H9 (cell line): Measurements from ENCODE around the gene ROBO4. TPM values are rescaled to one million over a fixed set of nuclear protein-coding genes. Genes with fewer than 3 reads are reported as not detected.

Experiments used
- DNase-seq: peaks from one replicate; pipeline ENCODE4 v3.0.0-alpha.2; 2017
- H2AFZ ChIP-seq: one replicate; pipeline ENCODE4 v1.6.1; 2013; ENCODE audit warnings: mild to moderate bottlenecking, low read length, control low read depth, moderate library complexity
- H2AK5ac ChIP-seq: 2 replicates; pipeline ENCODE4 v1.6.1; 2013; ENCODE audit warnings: low read length, control low read depth, mixed read lengths; ENCODE audit not compliant: insufficient read length
- H2BK120ac ChIP-seq: one replicate; pipeline ENCODE4 v1.6.1; 2013; ENCODE audit warnings: low read depth, mild to moderate bottlenecking, low read length, control low read depth, inconsistent platforms; ENCODE audit not compliant: poor library complexity, severe bottlenecking
- H2BK12ac ChIP-seq: 2 replicates; pipeline ENCODE4 v1.6.1; 2013; ENCODE audit warnings: low read length, control low read depth, mixed read lengths, low read depth; ENCODE audit not compliant: insufficient read length
- H2BK15ac ChIP-seq: 2 replicates; pipeline ENCODE4 v1.6.1; 2013; ENCODE audit warnings: low read depth, low read length, control low read depth
- H2BK20ac ChIP-seq: one replicate; pipeline ENCODE4 v1.6.1; 2013; ENCODE audit warnings: low read depth, mild to moderate bottlenecking, low read length, control low read depth, inconsistent platforms; ENCODE audit not compliant: poor library complexity, severe bottlenecking
- H2BK5ac ChIP-seq: 2 replicates; pipeline ENCODE4 v1.6.1; 2013; ENCODE audit warnings: low read length, control low read depth, mixed read lengths; ENCODE audit not compliant: insufficient read length
- H3K14ac ChIP-seq: 2 replicates; pipeline ENCODE4 v1.6.1; 2013; ENCODE audit warnings: low read length, control low read depth; ENCODE audit not compliant: insufficient read depth
- H3K18ac ChIP-seq: 2 replicates; pipeline ENCODE4 v1.6.1; 2013; ENCODE audit warnings: low read depth, mild to moderate bottlenecking, mixed read lengths, low read length, control low read depth; ENCODE audit not compliant: insufficient read length
- H3K23ac ChIP-seq: 2 replicates; pipeline ENCODE4 v1.6.1; 2013; ENCODE audit warnings: low read length, control low read depth, mixed read lengths, low read depth; ENCODE audit not compliant: insufficient read length
- H3K23me2 ChIP-seq: 2 replicates; pipeline ENCODE4 v1.6.1; 2013; ENCODE audit warnings: low read depth, mild to moderate bottlenecking, mixed read lengths, low read length, control low read depth; ENCODE audit not compliant: insufficient read length, poor library complexity, severe bottlenecking
- H3K27ac ChIP-seq: 2 replicates; pipeline ENCODE4 v1.5.1; 2013; ENCODE audit warnings: low read length, control low read depth, mixed read lengths, low read depth; ENCODE audit not compliant: insufficient read length
- H3K27me3 ChIP-seq: 2 replicates; pipeline ENCODE4 v1.6.1; 2013; ENCODE audit warnings: low read length, control low read depth, inconsistent platforms; ENCODE audit not compliant: insufficient read depth
- H3K4ac ChIP-seq: 2 replicates; pipeline ENCODE4 v1.6.1; 2013; ENCODE audit warnings: low read depth, mild to moderate bottlenecking, control low read depth, inconsistent platforms, low read length, moderate library complexity
- H3K4me1 ChIP-seq: 2 replicates; pipeline ENCODE4 v1.6.1; 2013; ENCODE audit warnings: low read length, control low read depth, inconsistent platforms; ENCODE audit not compliant: insufficient read depth
- H3K4me2 ChIP-seq: 2 replicates; pipeline ENCODE4 v1.6.1; 2013; ENCODE audit warnings: low read length, control low read depth, mixed read lengths; ENCODE audit not compliant: insufficient read length, insufficient read depth
- H3K56ac ChIP-seq: 2 replicates; pipeline ENCODE4 v1.6.1; 2013; ENCODE audit warnings: low read depth, mild to moderate bottlenecking, mixed read lengths, low read length, control low read depth; ENCODE audit not compliant: insufficient read length
- H3K79me1 ChIP-seq: 2 replicates; pipeline ENCODE4 v1.6.1; 2013; ENCODE audit warnings: low read depth, mild to moderate bottlenecking, moderate library complexity, low read length, control low read depth, inconsistent platforms; ENCODE audit not compliant: insufficient read depth, poor library complexity, severe bottlenecking
- H3K79me2 ChIP-seq: 2 replicates; pipeline ENCODE4 v1.6.1; 2013; ENCODE audit warnings: low read length, control low read depth, inconsistent platforms; ENCODE audit not compliant: insufficient read depth
- H3K9ac ChIP-seq: 2 replicates; pipeline ENCODE4 v1.6.1; 2013; ENCODE audit warnings: low read length, control low read depth, mixed read lengths; ENCODE audit not compliant: insufficient read length; ENCODE audit errors: extremely low read depth
- H3K9me3 ChIP-seq: one replicate; pipeline ENCODE4 v1.6.1; 2013; ENCODE audit warnings: low read depth, low read length, inconsistent platforms; ENCODE audit not compliant: control insufficient read depth
- H3T11ph ChIP-seq: one replicate; pipeline ENCODE4 v1.6.1; 2013; ENCODE audit warnings: mild to moderate bottlenecking, low read length, control low read depth, inconsistent platforms
- H4K20me1 ChIP-seq: one replicate; pipeline ENCODE4 v1.6.1; 2013; ENCODE audit not compliant: control insufficient read depth, insufficient read length, insufficient read depth
- H4K5ac ChIP-seq: 2 replicates; pipeline ENCODE4 v1.6.1; 2013; ENCODE audit warnings: low read depth, mild to moderate bottlenecking, mixed read lengths, low read length, control low read depth; ENCODE audit not compliant: insufficient read length
- H4K8ac ChIP-seq: replicated peaks from 2 replicates; pipeline ENCODE4 v1.6.1; 2013; ENCODE audit warnings: low read length, control low read depth, mixed read lengths, low read depth; ENCODE audit not compliant: insufficient read length
- H4K91ac ChIP-seq: 2 replicates; pipeline ENCODE4 v1.6.1; 2013; ENCODE audit warnings: low read depth, mild to moderate bottlenecking, moderate library complexity, mixed read lengths, low read length, control low read depth; ENCODE audit not compliant: insufficient read length
- H3K27ac Mint-ChIP-seq, 3 experiments: 2 replicates in 2 of 3; 3 replicates in 1 of 3; pipeline ENCODE4 v1.8.0; 2020 to 2021; ENCODE audit warnings: mixed read lengths in 3 of 3, mild to moderate bottlenecking in 1 of 3, moderate library complexity in 1 of 3
- H3K27me3 Mint-ChIP-seq: 2 replicates; pipeline ENCODE4 v1.8.0; 2021; ENCODE audit warnings: low read depth, mild to moderate bottlenecking, moderate library complexity, mixed read lengths
- H3K36me3 Mint-ChIP-seq, 3 experiments: 2 replicates in 2 of 3; 3 replicates in 1 of 3; pipeline ENCODE4 v1.8.0; 2020 to 2021; ENCODE audit warnings: low read depth in 3 of 3, mixed read lengths in 3 of 3; ENCODE audit not compliant: insufficient read depth in 1 of 3
- H3K4me1 Mint-ChIP-seq, 2 experiments: 2 replicates each; pipeline ENCODE4 v1.8.0; 2020; ENCODE audit warnings: mixed read lengths in 2 of 2
- H3K4me3 Mint-ChIP-seq, 2 experiments: 2 replicates in 1 of 2; 3 replicates in 1 of 2; pipeline ENCODE4 v1.8.0; 2020 to 2021; ENCODE audit warnings: mild to moderate bottlenecking in 2 of 2, mixed read lengths in 2 of 2, moderate library complexity in 1 of 2
- H3K9me3 Mint-ChIP-seq, 2 experiments: 2 replicates in 1 of 2; 3 replicates in 1 of 2; pipeline ENCODE4 v1.8.0; 2020; ENCODE audit warnings: mild to moderate bottlenecking in 2 of 2, mixed read lengths in 2 of 2, moderate library complexity in 1 of 2
- WGBS: extraction: QIAGEN DNeasy Blood & Tissue Kit; methylation state at CpG from one replicate; pipeline ENCODE4 v1.1.7; 2013; ENCODE audit warnings: missing lambda C conversion rate, low lambda C conversion rate, mixed read lengths; ENCODE audit not compliant: insufficient read length; ENCODE audit errors: extremely low coverage; 5-methylcytosine and 5-hydroxymethylcytosine counted together
- total RNA-seq: library from RNA; stranded (reverse); gene quantifications from 2 replicates; pipeline ENCODE4 v1.2.1, GENCODE V29; 2021
- TF ChIP-seq, protein P1 (sequence below): fragments of 200-600 bp; sonication (generic); conservative IDR thresholded peaks from 3 replicates; pipeline ENCODE4 v1.8.0; 2021; ENCODE audit warnings: antibody characterized with exemption, mild to moderate bottlenecking

The ROBO4 gene
- total RNA-seq, 1 experiment from 2014 or later, result not detected

DNA sequence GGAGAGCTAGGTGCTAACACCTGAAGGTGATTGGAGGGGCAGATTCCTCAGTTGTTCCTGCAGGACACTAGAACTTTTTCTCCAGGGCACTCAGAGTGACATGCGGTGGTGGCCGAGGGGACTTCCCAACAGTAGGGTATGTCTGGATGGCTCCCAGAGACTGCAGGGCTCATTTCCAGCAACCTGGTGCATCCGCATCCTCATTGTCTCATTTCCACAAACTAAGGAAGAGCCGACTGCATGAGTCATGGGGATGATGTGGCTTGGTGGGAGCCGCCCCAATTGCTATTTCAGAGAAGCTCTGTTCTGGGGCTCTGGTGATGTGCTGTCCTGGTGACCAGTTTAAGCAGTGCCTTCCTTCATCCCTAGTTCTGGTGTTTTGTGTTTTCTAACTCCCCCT, 2.8 kb upstream of the ROBO4 start:
- no peak overlapping the region for H2BK12ac ChIP-seq
- H2BK5ac ChIP-seq, result no peak overlapping the region
- no peaks in the 10 kb centered on the region for H4K20me1 ChIP-seq
- no peak overlapping the region for H2AK5ac ChIP-seq
- H2BK120ac ChIP-seq, result no peak overlapping the region
- Mint-ChIP-seq H3K9me3 (peaks cover under 1 to 1% of the 10 kb centered on the region in 2 experiments; a peak in 3 of 5 replicates), H3K4me3 (no peak overlapping the region), H3K4me1 (peaks cover 16 to 17% of the 10 kb centered on the region in 2 experiments), H3K36me3 (no peaks in the 10 kb centered on the region), H3K27me3 (peaks cover 11% of the 10 kb centered on the region), H3K27ac (no peak overlapping the region)
- H2AFZ ChIP-seq, result no peak overlapping the region
- H4K91ac ChIP-seq, result no peak overlapping the region
- H3K4me1 ChIP-seq, result peaks cover 4% of the 10 kb centered on the region; the same call in 1 of the 2 replicates
- no CpG with 5 or more reads among the region's 5 CpGs for WGBS
- TF ChIP-seq, protein P1, sequence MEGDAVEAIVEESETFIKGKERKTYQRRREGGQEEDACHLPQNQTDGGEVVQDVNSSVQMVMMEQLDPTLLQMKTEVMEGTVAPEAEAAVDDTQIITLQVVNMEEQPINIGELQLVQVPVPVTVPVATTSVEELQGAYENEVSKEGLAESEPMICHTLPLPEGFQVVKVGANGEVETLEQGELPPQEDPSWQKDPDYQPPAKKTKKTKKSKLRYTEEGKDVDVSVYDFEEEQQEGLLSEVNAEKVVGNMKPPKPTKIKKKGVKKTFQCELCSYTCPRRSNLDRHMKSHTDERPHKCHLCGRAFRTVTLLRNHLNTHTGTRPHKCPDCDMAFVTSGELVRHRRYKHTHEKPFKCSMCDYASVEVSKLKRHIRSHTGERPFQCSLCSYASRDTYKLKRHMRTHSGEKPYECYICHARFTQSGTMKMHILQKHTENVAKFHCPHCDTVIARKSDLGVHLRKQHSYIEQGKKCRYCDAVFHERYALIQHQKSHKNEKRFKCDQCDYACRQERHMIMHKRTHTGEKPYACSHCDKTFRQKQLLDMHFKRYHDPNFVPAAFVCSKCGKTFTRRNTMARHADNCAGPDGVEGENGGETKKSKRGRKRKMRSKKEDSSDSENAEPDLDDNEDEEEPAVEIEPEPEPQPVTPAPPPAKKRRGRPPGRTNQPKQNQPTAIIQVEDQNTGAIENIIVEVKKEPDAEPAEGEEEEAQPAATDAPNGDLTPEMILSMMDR, result no peak
- H4K5ac ChIP-seq, result no peak overlapping the region
- no peak overlapping the region for H3K9ac ChIP-seq
- no peaks in the 10 kb centered on the region for H3K23me2 ChIP-seq
- no peak overlapping the region for H3K4ac ChIP-seq
- H3K79me1 ChIP-seq, result no peaks in the 10 kb centered on the region
- peak; percentile 40 for DNase-seq
- H3K27ac ChIP-seq, result no peak overlapping the region
- no peaks in the 10 kb centered on the region; the same call in 1 of the 2 replicates for H3K27me3 ChIP-seq
- H3T11ph ChIP-seq, result no peak overlapping the region
- H3K56ac ChIP-seq, result no peak overlapping the region
- no peak overlapping the region for H2BK15ac ChIP-seq
- no peak overlapping the region for H3K23ac ChIP-seq
- H3K79me2 ChIP-seq, result no peaks in the 10 kb centered on the region
- H3K4me2 ChIP-seq, result no peak overlapping the region
- H3K9me3 ChIP-seq, result no peaks in the 10 kb centered on the region
- H2BK20ac ChIP-seq, result no peak overlapping the region
- no peak overlapping the region for H3K18ac ChIP-seq
- H4K8ac ChIP-seq, result no peak overlapping the region
- no peak overlapping the region for H3K14ac ChIP-seq
